ENCODE measurements around the gene PRDM16.

DNA sequence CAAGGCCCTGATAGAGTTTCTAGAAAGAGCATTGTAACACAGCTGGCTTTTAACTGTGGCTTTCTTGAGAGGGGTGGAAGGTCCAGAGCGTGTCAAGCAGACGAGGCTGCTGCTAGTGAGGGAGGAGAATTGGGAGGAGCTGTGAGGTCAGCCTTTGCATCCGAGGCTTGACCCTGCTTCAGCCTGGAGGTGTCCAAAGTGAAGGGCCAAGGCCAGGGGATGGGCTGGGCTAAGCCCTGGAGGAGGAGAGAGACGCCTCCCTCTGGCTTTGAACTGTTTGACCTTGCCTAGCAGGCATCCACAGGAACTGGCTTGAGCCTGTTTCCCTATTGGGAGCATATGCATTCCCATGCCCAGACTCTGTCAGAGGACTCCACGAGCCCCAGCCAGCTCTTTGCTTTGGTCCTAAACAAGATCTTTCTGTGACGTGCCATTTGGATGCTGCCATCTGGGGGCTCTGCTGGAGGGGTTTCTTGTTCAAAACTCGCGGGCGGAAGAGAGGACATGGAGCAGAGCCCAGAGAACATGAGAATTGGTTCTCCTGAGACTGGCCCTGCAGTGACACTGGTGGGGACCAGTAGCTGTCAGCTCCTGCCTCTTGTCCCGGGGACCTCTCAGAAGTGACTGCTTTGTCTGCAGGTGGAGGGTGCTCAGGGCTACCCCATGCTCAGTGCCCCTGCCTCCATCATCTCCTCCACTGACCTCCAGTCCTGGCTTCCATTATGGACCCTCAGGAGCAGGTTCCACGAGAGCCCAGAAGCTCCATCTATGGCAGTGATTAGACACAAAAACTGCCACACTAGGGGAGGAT lies 42.2 kb upstream of the PRDM16 start:
- TF ChIP-seq, protein P1, sequence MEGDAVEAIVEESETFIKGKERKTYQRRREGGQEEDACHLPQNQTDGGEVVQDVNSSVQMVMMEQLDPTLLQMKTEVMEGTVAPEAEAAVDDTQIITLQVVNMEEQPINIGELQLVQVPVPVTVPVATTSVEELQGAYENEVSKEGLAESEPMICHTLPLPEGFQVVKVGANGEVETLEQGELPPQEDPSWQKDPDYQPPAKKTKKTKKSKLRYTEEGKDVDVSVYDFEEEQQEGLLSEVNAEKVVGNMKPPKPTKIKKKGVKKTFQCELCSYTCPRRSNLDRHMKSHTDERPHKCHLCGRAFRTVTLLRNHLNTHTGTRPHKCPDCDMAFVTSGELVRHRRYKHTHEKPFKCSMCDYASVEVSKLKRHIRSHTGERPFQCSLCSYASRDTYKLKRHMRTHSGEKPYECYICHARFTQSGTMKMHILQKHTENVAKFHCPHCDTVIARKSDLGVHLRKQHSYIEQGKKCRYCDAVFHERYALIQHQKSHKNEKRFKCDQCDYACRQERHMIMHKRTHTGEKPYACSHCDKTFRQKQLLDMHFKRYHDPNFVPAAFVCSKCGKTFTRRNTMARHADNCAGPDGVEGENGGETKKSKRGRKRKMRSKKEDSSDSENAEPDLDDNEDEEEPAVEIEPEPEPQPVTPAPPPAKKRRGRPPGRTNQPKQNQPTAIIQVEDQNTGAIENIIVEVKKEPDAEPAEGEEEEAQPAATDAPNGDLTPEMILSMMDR (IDR thresholded peaks at IDR 0.05) = no peak
- no peak for TF ChIP-seq POLR2A (IDR thresholded peaks at IDR 0.05)

All from testis (tissue), 2 donors.